KBM-7 (cell line): ENCODE data around the gene AGA.
A peak's percentile ranks its signal among the peaks of the same experiment; 100 is the strongest.

Experiments used
- DNase-seq: peaks from one replicate; pipeline ENCODE4 v3.0.0-alpha.2; 2015
- in situ Hi-C: fragments of 300-500 bp; cut with MboI; formaldehyde crosslinking; loops from 2 replicates; pipeline ENCODE4 v1.14.3; 2020; ENCODE audit warnings: low sequenced_read_pairs, low pct_unique_long_range_greater_than_20kb, mixed read lengths

The AGA gene

GRCh38 chr4:177450426-177451107, 8.3 kb upstream of the AGA start:
- no peak for DNase-seq
- in situ Hi-C loops: no loop called here

- in situ Hi-C loops: no loop called here
- no peak for DNase-seq
Measured at GRCh38 chr4:177448850-177449249, 6.6 kb upstream of the AGA start.

GRCh38 chr4:177447417-177448004, 5.3 kb upstream of the AGA start:
- in situ Hi-C loops: no loop called here
- DNase-seq: no peak

- in situ Hi-C loops: no loop called here
- DNase-seq: no peak
Measured at GRCh38 chr4:177446586-177446985, 4.3 kb upstream of the AGA start.

- in situ Hi-C loops: no loop called here
- DNase-seq: no peak
Measured at GRCh38 chr4:177444911-177445736, 2.9 kb upstream of the AGA start.

GRCh38 chr4:177441061-177441802, 1.0 kb downstream of the AGA start:
- in situ Hi-C loops: no loop called here
- DNase-seq: peak; percentile 67

GRCh38 chr4:177436456-177436855, 5.8 kb downstream of the AGA start:
- in situ Hi-C loops: no loop called here
- no peak for DNase-seq

GRCh38 chr4:177434667-177435066, 7.6 kb downstream of the AGA start:
- no peak for DNase-seq
- in situ Hi-C loops: no loop called here

- DNase-seq: no peak
- in situ Hi-C loops: no loop called here
Measured at GRCh38 chr4:177427192-177427591, 15.0 kb downstream of the AGA start.

- no peak for DNase-seq
- in situ Hi-C loops: no loop called here
Measured at GRCh38 chr4:177419434-177419833, 22.8 kb downstream of the AGA start.

- in situ Hi-C loops: no loop called here
- DNase-seq: no peak
Measured at GRCh38 chr4:177413656-177414055, 28.6 kb downstream of the AGA start.

- DNase-seq: no peak
- in situ Hi-C loops: no loop called here
Measured at GRCh38 chr4:177413076-177413475, 29.2 kb downstream of the AGA start.

GRCh38 chr4:177411996-177412395, 30.2 kb downstream of the AGA start:
- in situ Hi-C loops: no loop called here

GRCh38 chr4:177410566-177410965, 31.7 kb downstream of the AGA start:
- no peak for DNase-seq
- in situ Hi-C loops: no loop called here

More at GRCh38 chr4:177411996-177412395, 30.2 kb downstream of the AGA start:
- DNase-seq: no peak

GRCh38 chr4:177408023-177408422, 34.2 kb downstream of the AGA start:
- in situ Hi-C loops: no loop called here
- no peak for DNase-seq

GRCh38 chr4:177405508-177405907, 36.7 kb downstream of the AGA start:
- in situ Hi-C loops: no loop called here
- no peak for DNase-seq

GRCh38 chr4:177404986-177405385, 37.3 kb downstream of the AGA start:
- in situ Hi-C loops: no loop called here
- DNase-seq: no peak

- in situ Hi-C loops: no loop called here
- no peak for DNase-seq
Measured at GRCh38 chr4:177404342-177404741, 37.9 kb downstream of the AGA start.

- DNase-seq: no peak
- in situ Hi-C loops: no loop called here
Measured at GRCh38 chr4:177403746-177404145, 38.5 kb downstream of the AGA start.
